Ovary (tissue), 3 donors: ENCODE results near the gene ZDHHC6.

Source experiments
- CTCF ChIP-seq, 3 donors: fragments of 450-650 bp in 2 of 3; fragments of 200-600 bp in 1 of 3; IDR thresholded peaks; one replicate each; pipeline versions ENCODE4 v1.5.1 to v1.8.0; 2016 to 2022; ENCODE audit warnings: antibody characterized with exemption in 3 of 3, mild to moderate bottlenecking in 1 of 3
- EP300 ChIP-seq: sonication (generic); formaldehyde crosslinking; IDR thresholded peaks from one replicate; pipeline ENCODE4 v1.6.1; 2017; ENCODE audit warnings: antibody characterized with exemption
- POLR2A ChIP-seq: fragments of 450-650 bp; IDR thresholded peaks from one replicate; pipeline ENCODE4 v1.6.1; 2017; ENCODE audit warnings: antibody characterized with exemption, mild to moderate bottlenecking, moderate library complexity
- donor health status: DM: no; HTN: no; CAD: no.

GRCh38 chr10:112491144-112491543 lies 44.4 kb upstream of the ZDHHC6 start:
- TF ChIP-seq EP300: no peak
- TF ChIP-seq POLR2A: no peak
- no peak for TF ChIP-seq CTCF (IDR thresholded peaks at IDR 0.05)
